Naive thymus-derived CD4-positive, alpha-beta T cell (primary cell): Measurements from ENCODE around the gene FAM168A. TPM values are rescaled to one million over a fixed set of nuclear protein-coding genes. Genes with fewer than 3 reads are reported as not detected.
A peak's percentile ranks its signal among the peaks of the same experiment; 100 is the strongest.

ENCODE experiments used
- ATAC-seq: fragments of 150-1000 bp; cut with Tn5 transposase; 2 replicates; pipeline ENCODE4 v1.10.0; 2021; ENCODE audit warnings: mild to moderate bottlenecking, moderate library complexity
- CTCF ChIA-PET: fragments of 350-600 bp; sonication (Branson Sonifier 250); formaldehyde crosslinking; loops from one replicate; lab custom pipeline; 2021; ENCODE audit warnings: antibody characterized with exemption; lab: Charles Lee
- POLR2A ChIA-PET: fragments of 350-600 bp; sonication (Branson Sonifier 250); formaldehyde crosslinking; loops from one replicate; lab custom pipeline; 2021; ENCODE audit warnings: antibody characterized with exemption, inconsistent platforms; lab: Charles Lee
- DNase-seq, 9 donors: peaks; one replicate each; pipeline versions ENCODE4 v3.0.0 to v3.0.0-alpha.2; 2020 to 2022; ENCODE audit warnings: mixed read lengths in 1 of 9
- H3K27ac ChIP-seq: one replicate; pipeline ENCODE4 v1.7.0; 2013; ENCODE audit warnings: mild to moderate bottlenecking, low read depth, low read length, moderate library complexity
- H3K27me3 ChIP-seq, 2 donors: one replicate each; pipeline ENCODE4 v1.7.0; 2013; ENCODE audit warnings: low read length in 2 of 2, mild to moderate bottlenecking in 2 of 2, moderate library complexity in 2 of 2; ENCODE audit not compliant: control insufficient read depth in 2 of 2, insufficient read depth in 2 of 2
- H3K36me3 ChIP-seq, 3 experiments: 1 replicate in 2 of 3; 2 replicates in 1 of 3; pipeline ENCODE4 v1.7.0; 2013; ENCODE audit warnings: low read length in 3 of 3, mild to moderate bottlenecking in 3 of 3, moderate library complexity in 1 of 3; ENCODE audit not compliant: insufficient read depth in 3 of 3, control insufficient read depth in 2 of 3
- H3K4me1 ChIP-seq, 2 donors: one replicate each; pipeline ENCODE4 v1.7.0; 2013; ENCODE audit warnings: low read length in 2 of 2, mild to moderate bottlenecking in 2 of 2, moderate library complexity in 1 of 2; ENCODE audit not compliant: control insufficient read depth in 2 of 2, insufficient read depth in 2 of 2
- H3K4me3 ChIP-seq: 2 replicates; pipeline ENCODE4 v1.7.0; 2013; ENCODE audit warnings: mild to moderate bottlenecking, low read length
- H3K9me3 ChIP-seq, 3 experiments: 1 replicate in 2 of 3; 2 replicates in 1 of 3; pipeline ENCODE4 v1.7.0; 2013; ENCODE audit warnings: low read length in 3 of 3; ENCODE audit not compliant: control insufficient read depth in 2 of 3
- H3K27ac Mint-ChIP-seq, 9 donors: one replicate each; pipeline ENCODE4 v1.8.0; 2020 to 2022; ENCODE audit warnings: mixed read lengths in 9 of 9, mild to moderate bottlenecking in 8 of 9, moderate library complexity in 5 of 9, inconsistent platforms in 2 of 9
- H3K27me3 Mint-ChIP-seq, 5 donors: one replicate each; pipeline ENCODE4 v1.8.0; 2021 to 2022; ENCODE audit warnings: mixed read lengths in 5 of 5, mild to moderate bottlenecking in 1 of 5
- H3K36me3 Mint-ChIP-seq, 5 donors: one replicate each; pipeline ENCODE4 v1.8.0; 2020 to 2022; ENCODE audit warnings: mixed read lengths in 5 of 5, mild to moderate bottlenecking in 3 of 5, inconsistent platforms in 1 of 5
- H3K4me1 Mint-ChIP-seq, 7 donors: one replicate each; pipeline ENCODE4 v1.8.0; 2020 to 2022; ENCODE audit warnings: mixed read lengths in 7 of 7, mild to moderate bottlenecking in 3 of 7, inconsistent platforms in 1 of 7
- H3K4me3 Mint-ChIP-seq, 10 donors: one replicate each; pipeline ENCODE4 v1.8.0; 2020 to 2022; ENCODE audit warnings: mild to moderate bottlenecking in 10 of 10, mixed read lengths in 10 of 10, moderate library complexity in 6 of 10, inconsistent platforms in 2 of 10
- H3K9me3 Mint-ChIP-seq, 11 donors: one replicate each; pipeline ENCODE4 v1.8.0; 2020 to 2022; ENCODE audit warnings: mixed read lengths in 11 of 11, mild to moderate bottlenecking in 4 of 11, inconsistent platforms in 1 of 11, moderate library complexity in 1 of 11
- intact Hi-C, 2 donors: fragments of 100-400 bp; cut with micrococcal nuclease; formaldehyde crosslinking; loops; one replicate each; pipeline ENCODE4 v1.15.1; 2023
- polyA plus RNA-seq, 2 donors: library from polyadenylated mRNA; unstranded; fragments of 300-500 nt; fragmentation: Illumina TruSeq; gene quantifications; one replicate each; pipeline ENCODE4 v1.2.3, GENCODE V29; 2021
- total RNA-seq, 6 experiments: library from RNA in 5 of 6; stranded (reverse) in 5 of 6; gene quantifications; 1 replicate in 5 of 6; 2 replicates in 1 of 6; pipeline ENCODE4 v1.2.3 and lab custom pipeline; 2021 to 2026

FAM168A gene
- total and polyA plus RNA-seq, 7 experiments from 2014 or later, result 3.3 to 33.0 (median 23.1) TPM

- H3K4me1 ChIP-seq, result peaks cover 0 to 5% of the 10 kb centered on the region in 2 donors
- DNase-seq, result no peak
These were observed 79.7 kb downstream of the FAM168A start for GRCh38 chr11:73518195-73518594.

GRCh38 chr11:73516080-73516479 is 81.8 kb downstream of the FAM168A start:
- Histone ChIP-seq H3K27me3 (no peaks in the 10 kb centered on the region), H3K4me3 (no peak overlapping the region), H3K9me3 (no peaks in the 10 kb centered on the region), H3K36me3 (no peaks in the 10 kb centered on the region), H3K4me1 (no peaks in the 10 kb centered on the region), H3K27ac (no peak overlapping the region)
- H3K4me3 Mint-ChIP-seq, result no peak overlapping the region
- H3K27ac Mint-ChIP-seq, result no peak overlapping the region
- ChIA-PET CTCF (no interaction called here), POLR2A (interaction anchor here (0.6 to 0.7 kb wide), 2 partner anchors 31 to 1328 kb away, joined by 4 to 5 read pairs; no protein-coding TSS in a partner anchor)
- no peaks in the 10 kb centered on the region for H3K27me3 Mint-ChIP-seq
- ATAC-seq (no peak), DNase-seq (no peak)
- peaks cover 0 to 23% (median 12%) of the 10 kb centered on the region in 5 donors for H3K36me3 Mint-ChIP-seq
- peaks cover 8 to 22% (median 14%) of the 10 kb centered on the region in 7 donors for H3K4me1 Mint-ChIP-seq
- peaks cover 0 to 2% (median 0%) of the 10 kb centered on the region in 11 donors for H3K9me3 Mint-ChIP-seq
- intact Hi-C loops, result no loop called here

More at GRCh38 chr11:73518195-73518594, 79.7 kb downstream of the FAM168A start:
- intact Hi-C loops, result no loop called here
- Histone ChIP-seq H3K27ac (no peak overlapping the region), H3K4me3 (no peak overlapping the region), H3K27me3 (no peaks in the 10 kb centered on the region), H3K36me3 (no peaks in the 10 kb centered on the region), H3K9me3 (no peaks in the 10 kb centered on the region)
- no peak for ATAC-seq
- POLR2A ChIA-PET, result no interaction called here
- Mint-ChIP-seq H3K27me3 (no peaks in the 10 kb centered on the region), H3K4me1 (peaks cover 19 to 32% (median 25%) of the 10 kb centered on the region in 7 donors), H3K4me3 (no peak overlapping the region), H3K27ac (no peak overlapping the region), H3K9me3 (peaks cover 0 to 2% (median 0%) of the 10 kb centered on the region in 11 donors), H3K36me3 (peaks cover 0 to 21% (median 19%) of the 10 kb centered on the region in 5 donors)
- CTCF ChIA-PET, result no interaction called here

- POLR2A ChIA-PET, result no interaction called here
- no peak for DNase-seq
- H3K36me3 Mint-ChIP-seq, result peaks cover 8 to 37% (median 14%) of the 10 kb centered on the region in 5 donors
- no peak overlapping the region for H3K27ac Mint-ChIP-seq
- Histone ChIP-seq H3K4me3 (no peak overlapping the region), H3K9me3 (no peaks in the 10 kb centered on the region), H3K4me1 (no peaks in the 10 kb centered on the region), H3K27ac (no peak overlapping the region), H3K36me3 (no peaks in the 10 kb centered on the region), H3K27me3 (no peaks in the 10 kb centered on the region)
- H3K27me3 Mint-ChIP-seq, result no peaks in the 10 kb centered on the region
- CTCF ChIA-PET, result no interaction called here
- H3K4me1 Mint-ChIP-seq, result peaks cover 0 to 9% (median 4%) of the 10 kb centered on the region in 7 donors
- H3K4me3 Mint-ChIP-seq, result no peak overlapping the region
- intact Hi-C loops, result no loop called here
- peaks cover 0 to 12% (median 4%) of the 10 kb centered on the region in 11 donors for H3K9me3 Mint-ChIP-seq
- ATAC-seq, result no peak
These were observed 84.2 kb downstream of the FAM168A start for GRCh38 chr11:73513707-73514106.

GRCh38 chr11:73510877-73511276 is 87.0 kb downstream of the FAM168A start:
- no peaks in the 10 kb centered on the region for H3K36me3 ChIP-seq
- Mint-ChIP-seq H3K9me3 (peaks cover 0 to 15% (median 5%) of the 10 kb centered on the region in 11 donors), H3K4me3 (no peak overlapping the region), H3K36me3 (peaks cover 10 to 37% (median 16%) of the 10 kb centered on the region in 5 donors), H3K27me3 (no peaks in the 10 kb centered on the region), H3K27ac (no peak overlapping the region), H3K4me1 (peaks cover 0 to 22% (median 12%) of the 10 kb centered on the region in 7 donors)
- no peaks in the 10 kb centered on the region for H3K9me3 ChIP-seq
- ATAC-seq (no peak), DNase-seq (no peak)
- no peak overlapping the region for H3K27ac ChIP-seq
- ChIA-PET CTCF (no interaction called here), POLR2A (interaction anchor here (0.6 to 1.0 kb wide), 2 partner anchors 33 to 1251 kb away, joined by 3 read pairs; no protein-coding TSS in a partner anchor)
- no peaks in the 10 kb centered on the region for H3K27me3 ChIP-seq
- intact Hi-C loops, result no loop called here
- H3K4me3 ChIP-seq, result no peak overlapping the region
- H3K4me1 ChIP-seq, result no peaks in the 10 kb centered on the region

GRCh38 chr11:73510106-73510505 is 87.8 kb downstream of the FAM168A start:
- no peaks in the 10 kb centered on the region for H3K36me3 ChIP-seq
- CTCF ChIA-PET, result no interaction called here
- H3K27me3 Mint-ChIP-seq, result no peaks in the 10 kb centered on the region
- H3K27ac Mint-ChIP-seq, result peak overlapping the region in 2 of 9 donors; percentile 3 to 6
- H3K27me3 ChIP-seq, result no peaks in the 10 kb centered on the region
- no peak overlapping the region for H3K4me3 Mint-ChIP-seq
- ATAC-seq, result no peak
- no peaks in the 10 kb centered on the region for H3K9me3 ChIP-seq
- DNase-seq, result no peak
- H3K4me1 Mint-ChIP-seq, result peaks cover 0 to 27% (median 18%) of the 10 kb centered on the region in 7 donors
- POLR2A ChIA-PET, result no interaction called here
- no peak overlapping the region for H3K27ac ChIP-seq
- no peaks in the 10 kb centered on the region for H3K4me1 ChIP-seq
- peaks cover 10 to 37% (median 16%) of the 10 kb centered on the region in 5 donors for H3K36me3 Mint-ChIP-seq
- H3K9me3 Mint-ChIP-seq, result peaks cover 0 to 15% (median 5%) of the 10 kb centered on the region in 11 donors
- no peak overlapping the region for H3K4me3 ChIP-seq
- intact Hi-C loops, result no loop called here

DNA sequence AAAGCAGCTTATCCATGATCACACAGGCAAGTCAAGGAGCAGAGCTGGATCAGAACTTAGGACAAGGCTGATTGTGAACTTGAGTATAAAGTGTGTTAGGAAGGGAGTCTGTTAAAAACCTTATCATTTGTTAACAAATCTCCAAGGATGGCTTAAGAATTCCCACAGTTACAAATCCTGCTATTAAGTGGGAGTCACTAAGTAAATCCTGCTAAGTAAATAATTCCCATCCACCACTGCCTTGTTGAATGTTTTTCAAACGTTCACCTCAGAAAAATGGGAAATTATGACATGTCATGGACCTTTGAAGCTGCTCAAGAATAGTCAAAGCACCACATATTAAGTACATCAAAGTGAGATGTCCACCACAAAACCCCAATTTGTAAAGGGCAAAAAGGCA is 88.7 kb downstream of the FAM168A start:
- CTCF ChIA-PET, result no interaction called here
- Histone ChIP-seq H3K36me3 (no peaks in the 10 kb centered on the region), H3K9me3 (no peaks in the 10 kb centered on the region), H3K27ac (no peak overlapping the region), H3K4me1 (no peaks in the 10 kb centered on the region), H3K27me3 (no peaks in the 10 kb centered on the region), H3K4me3 (no peak overlapping the region)
- Mint-ChIP-seq H3K4me1 (peaks cover 0 to 25% (median 23%) of the 10 kb centered on the region in 7 donors), H3K4me3 (no peak overlapping the region), H3K9me3 (peaks cover 0 to 20% (median 8%) of the 10 kb centered on the region in 11 donors), H3K27me3 (no peaks in the 10 kb centered on the region), H3K27ac (no peak overlapping the region), H3K36me3 (peaks cover 10 to 40% (median 23%) of the 10 kb centered on the region in 5 donors)
- ATAC-seq, result no peak
- POLR2A ChIA-PET, result no interaction called here
- DNase-seq, result no peak
- intact Hi-C loops, result no loop called here
